Measurements from ENCODE around the gene FOXO3. TPM values are rescaled to one million over a fixed set of nuclear protein-coding genes. Genes with fewer than 3 reads are reported as not detected.

Gene FOXO3
- 15.2 TPM for polyA plus RNA-seq (2013, experiment 1 of 4)
- 14.1 TPM for polyA plus RNA-seq (2013, experiment 2 of 4)
- 13.3 TPM for polyA plus RNA-seq (2013, experiment 3 of 4)
- polyA plus RNA-seq (2013, experiment 4 of 4) = 14.3 TPM

GRCh38 chr6:108560463-108561308 lies at the start of gene FOXO3:
TSS of gene FOXO3 (plus strand) at chr6:108560917. CDS start at chr6:108561209, 292 bp downstream.
- Histone ChIP-seq H3K36me3 (ENCODE audit: control insufficient read depth, insufficient read depth, low read length) (no peaks in the 10 kb centered on the region), H3K4me1 (ENCODE audit: control insufficient read depth, insufficient read depth, low read length) (peaks cover 9% of the 10 kb centered on the region), H3K4me3 (ENCODE audit: insufficient read depth, low read depth, low read length) (peak within 1 kb of the TSS; percentile 87), H3K9me3 (ENCODE audit: control insufficient read depth, low read length) (no peaks in the 10 kb centered on the region), H3K27me3 (ENCODE audit: control insufficient read depth, insufficient read depth, low read length, poor library complexity, severe bottlenecking) (peaks cover 59% of the 10 kb centered on the region), H3K27ac (ENCODE audit: insufficient read depth, low read depth, low read length, poor library complexity, severe bottlenecking) (peak within 1 kb of the TSS; percentile 83)
- 0% methylated on average over 93 to 102 of the region's 110 CpGs for WGBS, 2 experiments

DNA sequence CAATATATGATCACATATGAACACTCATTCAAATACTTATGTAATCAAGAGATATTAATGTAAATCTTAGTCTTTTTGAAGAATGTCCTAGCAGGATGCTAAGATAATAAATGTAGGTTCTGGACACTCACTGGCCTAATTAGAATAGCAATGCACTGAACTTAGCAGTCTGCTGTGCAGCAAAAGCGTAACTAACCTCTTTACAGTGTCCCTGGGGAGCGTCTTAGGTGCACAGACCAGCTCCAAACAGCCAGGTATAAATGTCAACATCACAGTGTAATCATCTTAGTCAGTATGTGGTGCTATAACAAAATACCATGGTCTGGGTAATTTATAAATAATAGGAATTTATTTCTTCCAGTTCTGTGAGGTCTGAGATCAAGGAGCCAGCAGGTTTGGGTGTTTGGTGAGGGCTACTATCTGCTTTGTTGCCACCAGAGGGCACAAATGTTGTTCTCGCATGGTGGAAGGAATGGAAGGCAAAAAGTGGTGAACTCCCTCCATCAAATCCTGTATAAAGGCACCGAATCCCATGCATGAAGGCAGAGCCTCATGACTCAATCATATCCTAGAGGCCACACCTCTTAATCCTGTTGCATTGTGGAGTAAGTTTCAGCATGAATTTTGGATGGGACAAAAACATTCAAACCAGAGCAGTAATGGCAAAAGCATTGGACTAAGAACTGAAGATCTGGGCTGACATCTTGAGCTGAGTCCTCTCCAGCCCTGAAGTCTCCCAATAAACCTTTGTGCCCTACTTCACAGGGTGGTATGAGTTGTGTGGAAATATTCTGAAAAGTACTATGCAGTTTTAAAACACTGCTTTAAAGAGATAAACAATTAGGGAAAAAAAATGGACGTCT lies 41.8 kb upstream of the FOXO3 start:
- Histone ChIP-seq H3K4me1 (ENCODE audit: control insufficient read depth, insufficient read depth, low read length) (no peaks in the 10 kb centered on the region), H3K4me3 (ENCODE audit: insufficient read depth, low read depth, low read length) (no peak overlapping the region), H3K36me3 (ENCODE audit: control insufficient read depth, insufficient read depth, low read length) (peaks cover 8% of the 10 kb centered on the region), H3K27me3 (ENCODE audit: control insufficient read depth, insufficient read depth, low read length, poor library complexity, severe bottlenecking) (no peaks in the 10 kb centered on the region), H3K9me3 (ENCODE audit: control insufficient read depth, low read length) (no peaks in the 10 kb centered on the region), H3K27ac (ENCODE audit: insufficient read depth, low read depth, low read length, poor library complexity, severe bottlenecking) (no peak overlapping the region)
- 77 to 80% methylated on average over 5 of the region's 5 CpGs for WGBS, 2 experiments

DNA sequence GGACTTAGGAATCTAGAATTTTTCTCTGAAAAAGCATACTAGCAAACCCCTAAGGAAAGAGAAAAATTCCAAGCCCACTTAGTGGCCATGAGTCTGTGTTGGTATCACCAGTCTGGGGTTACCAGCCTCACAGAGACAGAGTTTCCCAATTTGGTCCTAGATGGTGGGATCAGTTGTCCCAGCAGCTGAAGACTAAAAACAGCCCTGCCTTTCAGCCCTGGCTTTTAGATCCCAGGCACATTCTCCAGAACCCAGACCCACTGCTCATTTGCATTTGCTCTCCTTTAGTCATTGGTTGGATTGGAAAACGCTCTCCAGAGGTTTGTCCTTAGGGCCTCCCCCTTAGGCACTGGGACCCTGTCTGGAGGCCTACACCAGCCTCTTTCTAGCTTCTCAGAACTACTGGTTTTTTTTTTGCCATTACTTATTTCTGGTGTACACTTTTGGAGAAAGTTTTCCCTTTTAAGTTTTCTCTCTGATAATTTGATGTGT lies 39.1 kb upstream of the FOXO3 start:
- H3K4me3 ChIP-seq (ENCODE audit: insufficient read depth, low read depth, low read length) = no peak overlapping the region
- H3K36me3 ChIP-seq (ENCODE audit: control insufficient read depth, insufficient read depth, low read length) = peaks cover 8% of the 10 kb centered on the region
- H3K27me3 ChIP-seq (ENCODE audit: control insufficient read depth, insufficient read depth, low read length, poor library complexity, severe bottlenecking) = no peaks in the 10 kb centered on the region
- H3K4me1 ChIP-seq (ENCODE audit: control insufficient read depth, insufficient read depth, low read length) = peaks cover 10% of the 10 kb centered on the region
- H3K27ac ChIP-seq (ENCODE audit: insufficient read depth, low read depth, low read length, poor library complexity, severe bottlenecking) = no peak overlapping the region
- H3K9me3 ChIP-seq (ENCODE audit: control insufficient read depth, low read length) = no peaks in the 10 kb centered on the region
- 87 to 88% methylated on average over 1 of the region's 1 CpG for WGBS, 2 experiments

GRCh38 chr6:108523697-108524096 lies 37.0 kb upstream of the FOXO3 start:
- no peak overlapping the region for H3K4me3 ChIP-seq (ENCODE audit: insufficient read depth, low read depth, low read length)
- 100% methylated on average over 2 of the region's 2 CpGs for WGBS, 2 experiments
- H3K4me1 ChIP-seq (ENCODE audit: control insufficient read depth, insufficient read depth, low read length) = peaks cover 10% of the 10 kb centered on the region
- H3K27me3 ChIP-seq (ENCODE audit: control insufficient read depth, insufficient read depth, low read length, poor library complexity, severe bottlenecking) = no peaks in the 10 kb centered on the region
- peaks cover 8% of the 10 kb centered on the region for H3K36me3 ChIP-seq (ENCODE audit: control insufficient read depth, insufficient read depth, low read length)
- H3K9me3 ChIP-seq (ENCODE audit: control insufficient read depth, low read length) = no peaks in the 10 kb centered on the region
- no peak overlapping the region for H3K27ac ChIP-seq (ENCODE audit: insufficient read depth, low read depth, low read length, poor library complexity, severe bottlenecking)

- Histone ChIP-seq H3K9me3 (ENCODE audit: control insufficient read depth, low read length) (no peaks in the 10 kb centered on the region), H3K27ac (ENCODE audit: insufficient read depth, low read depth, low read length, poor library complexity, severe bottlenecking) (no peak overlapping the region), H3K4me1 (ENCODE audit: control insufficient read depth, insufficient read depth, low read length) (peaks cover 10% of the 10 kb centered on the region), H3K27me3 (ENCODE audit: control insufficient read depth, insufficient read depth, low read length, poor library complexity, severe bottlenecking) (no peaks in the 10 kb centered on the region), H3K4me3 (ENCODE audit: insufficient read depth, low read depth, low read length) (no peak overlapping the region), H3K36me3 (ENCODE audit: control insufficient read depth, insufficient read depth, low read length) (peaks cover 8% of the 10 kb centered on the region)
- WGBS, 2 experiments = 62 to 68% methylated on average over 5 of the region's 5 CpGs
Observed at GRCh38 chr6:108524528-108525248, 36.0 kb upstream of the FOXO3 start.

- Histone ChIP-seq H3K9me3 (ENCODE audit: control insufficient read depth, low read length) (no peaks in the 10 kb centered on the region), H3K4me1 (ENCODE audit: control insufficient read depth, insufficient read depth, low read length) (peaks cover 10% of the 10 kb centered on the region), H3K27me3 (ENCODE audit: control insufficient read depth, insufficient read depth, low read length, poor library complexity, severe bottlenecking) (no peaks in the 10 kb centered on the region), H3K27ac (ENCODE audit: insufficient read depth, low read depth, low read length, poor library complexity, severe bottlenecking) (no peak overlapping the region), H3K36me3 (ENCODE audit: control insufficient read depth, insufficient read depth, low read length) (no peaks in the 10 kb centered on the region), H3K4me3 (ENCODE audit: insufficient read depth, low read depth, low read length) (no peak overlapping the region)
- 76 to 81% methylated on average over 7 of the region's 7 CpGs for WGBS, 2 experiments
Observed at GRCh38 chr6:108526739-108527174, 34.0 kb upstream of the FOXO3 start.

DNA sequence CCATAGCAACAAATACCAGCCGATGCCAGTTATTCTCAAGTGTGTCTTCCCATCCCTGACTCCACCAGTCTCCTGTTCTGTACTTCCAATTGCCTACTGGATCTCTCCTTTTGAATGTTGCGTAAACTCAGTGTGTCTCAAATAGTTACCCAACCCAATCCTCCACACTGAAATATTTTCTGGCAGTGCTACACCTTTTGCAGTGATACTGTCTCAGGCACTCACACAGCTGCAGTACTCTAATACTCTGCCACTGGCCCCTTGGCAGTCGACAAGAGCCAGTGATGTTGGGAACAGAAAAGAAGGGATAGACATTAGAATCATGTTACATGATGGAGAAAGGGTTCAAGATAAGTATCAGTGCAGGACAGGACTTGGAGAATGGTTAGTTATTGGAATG lies 31.8 kb upstream of the FOXO3 start:
- 73 to 78% methylated on average over 3 of the region's 3 CpGs for WGBS, 2 experiments
- H3K27ac ChIP-seq (ENCODE audit: insufficient read depth, low read depth, low read length, poor library complexity, severe bottlenecking) = no peak overlapping the region
- H3K27me3 ChIP-seq (ENCODE audit: control insufficient read depth, insufficient read depth, low read length, poor library complexity, severe bottlenecking) = no peaks in the 10 kb centered on the region
- no peaks in the 10 kb centered on the region for H3K36me3 ChIP-seq (ENCODE audit: control insufficient read depth, insufficient read depth, low read length)
- peaks cover 10% of the 10 kb centered on the region for H3K4me1 ChIP-seq (ENCODE audit: control insufficient read depth, insufficient read depth, low read length)
- no peak overlapping the region for H3K4me3 ChIP-seq (ENCODE audit: insufficient read depth, low read depth, low read length)
- H3K9me3 ChIP-seq (ENCODE audit: control insufficient read depth, low read length) = no peaks in the 10 kb centered on the region

DNA sequence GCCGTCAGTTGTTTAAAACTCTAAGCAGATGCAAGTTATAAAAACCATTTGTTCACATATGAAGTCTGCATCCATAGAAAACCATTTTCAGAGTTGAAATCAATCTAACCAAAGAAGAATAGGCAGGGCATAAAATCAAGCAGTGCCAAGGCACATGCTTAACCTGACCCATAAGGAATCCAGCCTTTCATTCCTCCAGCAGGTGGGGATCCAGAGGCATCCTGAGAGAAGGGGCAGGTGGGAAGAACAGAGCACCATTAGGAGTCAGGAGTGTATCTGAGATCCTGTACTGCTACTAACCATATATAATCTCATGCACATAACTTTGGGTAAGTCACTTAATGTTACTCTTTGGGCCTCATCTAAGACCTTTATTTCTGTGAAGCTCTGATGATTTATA lies 29.4 kb upstream of the FOXO3 start:
- 95 to 100% methylated on average over 1 of the region's 1 CpG for WGBS, 2 experiments
- Histone ChIP-seq H3K4me1 (ENCODE audit: control insufficient read depth, insufficient read depth, low read length) (no peaks in the 10 kb centered on the region), H3K4me3 (ENCODE audit: insufficient read depth, low read depth, low read length) (no peak overlapping the region), H3K36me3 (ENCODE audit: control insufficient read depth, insufficient read depth, low read length) (no peaks in the 10 kb centered on the region), H3K9me3 (ENCODE audit: control insufficient read depth, low read length) (no peaks in the 10 kb centered on the region), H3K27ac (ENCODE audit: insufficient read depth, low read depth, low read length, poor library complexity, severe bottlenecking) (no peak overlapping the region), H3K27me3 (ENCODE audit: control insufficient read depth, insufficient read depth, low read length, poor library complexity, severe bottlenecking) (no peaks in the 10 kb centered on the region)

DNA sequence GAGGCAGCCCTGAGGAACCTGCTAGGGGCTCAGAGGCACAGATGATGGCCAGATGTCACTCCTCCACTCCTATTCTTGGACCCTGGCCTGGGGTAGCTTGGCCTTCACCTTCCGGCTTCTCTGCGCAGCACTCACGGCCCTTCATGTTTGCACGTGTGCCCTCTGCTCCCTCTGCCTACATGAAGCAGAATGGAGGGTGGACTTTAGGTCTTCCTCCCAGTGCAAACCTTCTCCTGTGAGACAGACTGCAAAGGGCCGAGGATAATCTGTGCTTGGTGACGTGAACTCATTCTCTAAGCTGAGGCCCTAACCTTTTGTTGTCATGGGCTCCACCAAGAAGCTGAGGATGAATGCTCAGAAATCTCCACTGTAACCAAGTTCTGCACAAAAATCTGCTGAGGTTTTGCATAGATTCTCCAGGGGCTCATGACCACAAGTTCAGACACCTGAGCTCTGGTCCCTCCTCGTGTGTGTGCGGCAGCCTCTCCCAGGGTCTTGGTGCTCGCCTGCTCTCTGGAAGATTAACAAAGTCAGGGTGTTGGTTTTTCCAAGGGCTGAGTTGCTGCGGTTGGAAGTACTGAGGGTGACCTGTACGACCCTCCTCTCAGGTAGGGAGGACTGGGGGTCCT lies 25.5 kb upstream of the FOXO3 start:
- Histone ChIP-seq H3K27me3 (ENCODE audit: control insufficient read depth, insufficient read depth, low read length, poor library complexity, severe bottlenecking) (no peaks in the 10 kb centered on the region), H3K4me1 (ENCODE audit: control insufficient read depth, insufficient read depth, low read length) (no peaks in the 10 kb centered on the region), H3K4me3 (ENCODE audit: insufficient read depth, low read depth, low read length) (no peak overlapping the region), H3K9me3 (ENCODE audit: control insufficient read depth, low read length) (no peaks in the 10 kb centered on the region), H3K27ac (ENCODE audit: insufficient read depth, low read depth, low read length, poor library complexity, severe bottlenecking) (no peak overlapping the region), H3K36me3 (ENCODE audit: control insufficient read depth, insufficient read depth, low read length) (no peaks in the 10 kb centered on the region)
- WGBS, 2 experiments = 94 to 95% methylated on average over 11 of the region's 11 CpGs
